Body of pancreas (tissue), 4 donors: Measurements from ENCODE around the gene NEDD4L.

Experiments used
- POLR2A ChIP-seq, 3 donors: fragments of 450-650 bp; IDR thresholded peaks; one replicate each; pipeline ENCODE4 v1.6.1; 2016; ENCODE audit warnings: antibody characterized with exemption in 3 of 3, mild to moderate bottlenecking in 2 of 3
- TF ChIP-seq, protein P1 (sequence below), 7 experiments: fragments of 450-650 bp in 4 of 7; fragments of 200-600 bp in 3 of 7; sonication (generic) in 3 of 7; IDR thresholded peaks; one replicate each; pipeline ENCODE4 v1.5.1; 2016 to 2019; ENCODE audit warnings: antibody characterized with exemption in 7 of 7

DNA sequence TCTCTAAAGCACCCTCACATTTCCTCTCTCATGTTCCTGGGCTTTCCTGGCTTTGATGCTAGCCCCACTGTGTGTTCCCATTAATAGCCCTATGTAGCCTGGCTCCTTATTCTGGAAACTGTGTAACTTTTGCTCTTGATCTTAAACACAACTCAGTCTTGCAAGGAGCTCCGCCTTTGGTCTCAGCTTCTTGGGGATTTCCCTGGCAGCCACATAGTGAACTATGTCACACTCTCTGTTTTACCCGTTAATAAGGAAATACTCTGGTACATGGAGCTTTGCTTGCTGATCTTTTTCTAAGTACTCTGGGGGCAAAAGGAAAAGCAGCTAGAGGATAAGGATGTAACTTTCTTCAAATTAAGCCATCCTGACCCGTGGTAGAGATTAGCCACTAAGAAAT, 259.3 kb downstream of the NEDD4L start:
- TF ChIP-seq, protein P1, sequence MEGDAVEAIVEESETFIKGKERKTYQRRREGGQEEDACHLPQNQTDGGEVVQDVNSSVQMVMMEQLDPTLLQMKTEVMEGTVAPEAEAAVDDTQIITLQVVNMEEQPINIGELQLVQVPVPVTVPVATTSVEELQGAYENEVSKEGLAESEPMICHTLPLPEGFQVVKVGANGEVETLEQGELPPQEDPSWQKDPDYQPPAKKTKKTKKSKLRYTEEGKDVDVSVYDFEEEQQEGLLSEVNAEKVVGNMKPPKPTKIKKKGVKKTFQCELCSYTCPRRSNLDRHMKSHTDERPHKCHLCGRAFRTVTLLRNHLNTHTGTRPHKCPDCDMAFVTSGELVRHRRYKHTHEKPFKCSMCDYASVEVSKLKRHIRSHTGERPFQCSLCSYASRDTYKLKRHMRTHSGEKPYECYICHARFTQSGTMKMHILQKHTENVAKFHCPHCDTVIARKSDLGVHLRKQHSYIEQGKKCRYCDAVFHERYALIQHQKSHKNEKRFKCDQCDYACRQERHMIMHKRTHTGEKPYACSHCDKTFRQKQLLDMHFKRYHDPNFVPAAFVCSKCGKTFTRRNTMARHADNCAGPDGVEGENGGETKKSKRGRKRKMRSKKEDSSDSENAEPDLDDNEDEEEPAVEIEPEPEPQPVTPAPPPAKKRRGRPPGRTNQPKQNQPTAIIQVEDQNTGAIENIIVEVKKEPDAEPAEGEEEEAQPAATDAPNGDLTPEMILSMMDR (IDR thresholded peaks at IDR 0.05): no peak
- no peak for TF ChIP-seq POLR2A (IDR thresholded peaks at IDR 0.05)
